Measurements from ENCODE around the gene PIGQ.

Gene PIGQ

DNA sequence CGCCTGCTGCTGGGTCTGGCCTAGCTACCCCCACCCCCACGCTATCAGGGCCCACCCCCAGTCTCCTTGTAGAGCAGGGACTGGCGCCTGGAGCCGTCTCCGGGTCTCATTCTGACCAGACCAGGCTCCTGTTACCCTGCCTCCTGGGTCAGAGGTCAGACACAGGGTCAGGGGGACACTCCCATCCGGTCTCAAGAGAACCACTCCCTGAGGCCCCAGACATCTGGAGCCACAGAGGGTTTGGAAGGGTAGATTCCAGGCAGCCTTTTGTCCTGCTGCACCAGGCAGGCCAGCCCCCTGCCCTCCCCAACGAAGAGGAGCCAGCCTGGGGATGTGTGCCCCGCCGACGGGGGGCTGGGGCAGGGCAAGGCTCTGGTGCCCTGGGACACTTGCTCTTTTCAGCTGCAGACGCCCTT, 60.1 kb downstream of the PIGQ start:
- H3K4me2 ChIP-seq (ENCODE audit: low read length): no peak overlapping the region
- H3K9ac ChIP-seq (ENCODE audit: low read length): no peak overlapping the region
- no peak for TF ChIP-seq CTCF (IDR thresholded peaks at IDR 0.05; ENCODE audit: low read depth, low read length)
- TF ChIP-seq EZH2phosphoT487 (IDR thresholded peaks at IDR 0.05; ENCODE audit: low read depth): no peak
- H3K4me3 ChIP-seq (ENCODE audit: low read length): no peak overlapping the region
- peaks cover 6% of the 10 kb centered on the region; the same call in 1 of the 2 replicates for H4K20me1 ChIP-seq (ENCODE audit: insufficient read depth, low read length)
- H3K27me3 ChIP-seq (ENCODE audit: low read depth, low read length): no peaks in the 10 kb centered on the region
- H3K27ac ChIP-seq (ENCODE audit: low read length): no peak overlapping the region
- H2AFZ ChIP-seq (ENCODE audit: low read depth, low read length): no peak overlapping the region
- no peaks in the 10 kb centered on the region for H3K9me3 ChIP-seq (ENCODE audit: insufficient read depth, low read length)
- H3K79me2 ChIP-seq (ENCODE audit: low read length): peaks cover 3% of the 10 kb centered on the region
- H3K4me1 ChIP-seq (ENCODE audit: low read length): peaks cover 3% of the 10 kb centered on the region
- H3K36me3 ChIP-seq (replicated peaks; ENCODE audit: low read depth, low read length): peaks cover 12% of the 10 kb centered on the region

DNA sequence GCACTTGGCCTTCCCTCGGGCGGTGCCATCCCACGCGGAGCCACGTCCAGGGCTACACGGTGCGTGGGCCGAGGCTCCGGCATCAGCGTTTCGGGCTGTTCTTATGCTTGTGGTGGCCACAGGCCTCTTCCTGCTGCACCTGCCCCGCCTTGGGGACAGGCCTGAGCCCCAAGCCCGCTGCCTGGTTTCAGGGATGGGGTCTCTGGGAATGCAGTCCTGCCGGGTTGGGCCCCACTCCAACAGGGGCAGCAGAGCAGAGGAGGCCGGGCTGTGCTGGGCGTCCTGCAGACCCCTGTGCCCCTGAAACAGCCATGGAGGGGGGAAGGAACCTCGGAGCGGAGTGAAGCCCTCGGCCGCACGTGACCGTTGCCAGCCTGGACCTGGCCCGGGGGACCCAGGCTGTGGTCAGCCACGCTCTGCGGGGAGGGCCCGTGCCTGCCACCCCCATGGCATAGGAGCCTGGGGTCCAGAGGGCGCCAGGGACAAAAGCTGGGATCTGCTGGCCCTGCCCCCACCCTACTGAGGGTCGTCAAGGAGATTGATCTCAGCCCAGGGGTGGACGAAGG, 60.6 kb downstream of the PIGQ start:
- Histone ChIP-seq H3K9me3 (ENCODE audit: insufficient read depth, low read length) (no peaks in the 10 kb centered on the region), H3K36me3 (replicated peaks; ENCODE audit: low read depth, low read length) (peaks cover 12% of the 10 kb centered on the region), H2AFZ (ENCODE audit: low read depth, low read length) (no peak overlapping the region), H3K27ac (ENCODE audit: low read length) (no peak overlapping the region), H3K4me2 (ENCODE audit: low read length) (no peak overlapping the region), H3K4me1 (ENCODE audit: low read length) (peaks cover 7% of the 10 kb centered on the region), H3K27me3 (ENCODE audit: low read depth, low read length) (no peaks in the 10 kb centered on the region), H3K4me3 (ENCODE audit: low read length) (no peak overlapping the region), H3K79me2 (ENCODE audit: low read length) (peaks cover 8% of the 10 kb centered on the region), H4K20me1 (ENCODE audit: insufficient read depth, low read length) (peaks cover 10% of the 10 kb centered on the region; the same call in 1 of the 2 replicates), H3K9ac (ENCODE audit: low read length) (no peak overlapping the region)
- TF ChIP-seq CTCF (IDR thresholded peaks at IDR 0.05; ENCODE audit: low read depth, low read length) (no peak), EZH2phosphoT487 (IDR thresholded peaks at IDR 0.05; ENCODE audit: low read depth) (no peak)

GRCh38 chr16:630815-631405, 61.1 kb downstream of the PIGQ start, which contains the start of gene WFIKKN1:
TSS of gene WFIKKN1 (plus strand) at chr16:630985. CDS start at chr16:631254, 269 bp downstream.
- peaks cover 10% of the 10 kb centered on the region; the same call in 1 of the 2 replicates for H4K20me1 ChIP-seq (ENCODE audit: insufficient read depth, low read length)
- TF ChIP-seq EZH2phosphoT487 (IDR thresholded peaks at IDR 0.05; ENCODE audit: low read depth) (no peak), CTCF (IDR thresholded peaks at IDR 0.05; ENCODE audit: low read depth, low read length) (no peak)
- no peak within 1 kb of the TSS for H3K9ac ChIP-seq (ENCODE audit: low read length)
- H3K4me2 ChIP-seq (ENCODE audit: low read length): no peak within 1 kb of the TSS
- no peak within 1 kb of the TSS for H3K27ac ChIP-seq (ENCODE audit: low read length)
- H3K36me3 ChIP-seq (replicated peaks; ENCODE audit: low read depth, low read length): peaks cover 12% of the 10 kb centered on the region
- H3K9me3 ChIP-seq (ENCODE audit: insufficient read depth, low read length): no peaks in the 10 kb centered on the region
- H3K27me3 ChIP-seq (ENCODE audit: low read depth, low read length): no peaks in the 10 kb centered on the region
- no peak within 1 kb of the TSS for H2AFZ ChIP-seq (ENCODE audit: low read depth, low read length)
- H3K4me3 ChIP-seq (ENCODE audit: low read length): no peak within 1 kb of the TSS
- H3K4me1 ChIP-seq (ENCODE audit: low read length): peaks cover 7% of the 10 kb centered on the region
- peaks cover 14% of the 10 kb centered on the region for H3K79me2 ChIP-seq (ENCODE audit: low read length)

DNA sequence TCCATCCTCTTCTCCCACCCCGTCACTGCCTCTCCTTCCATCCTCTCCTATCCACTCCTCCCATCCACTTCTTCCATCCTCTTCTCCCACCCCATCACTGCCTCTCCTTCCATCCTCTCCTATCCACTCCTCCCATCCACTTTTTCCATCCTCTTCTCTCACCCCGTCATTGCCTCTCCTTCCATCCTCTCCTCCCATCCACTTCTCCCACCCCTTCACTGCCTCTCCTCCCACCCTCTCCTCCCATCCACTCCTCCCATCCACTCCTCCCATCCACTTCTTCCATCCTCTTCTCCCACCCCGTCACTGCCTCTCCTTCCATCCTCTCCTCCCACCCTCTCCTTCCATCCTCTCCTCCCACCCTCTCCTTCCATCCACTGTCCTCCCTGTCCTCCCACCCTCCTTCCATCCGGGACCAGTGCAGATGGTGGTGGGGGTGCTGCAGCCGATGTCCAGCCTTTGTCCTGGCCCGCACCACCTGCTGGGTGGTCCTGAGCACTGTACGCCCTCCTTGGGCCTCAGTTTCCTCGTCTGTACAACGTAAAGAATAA, 62.1 kb downstream of the PIGQ start:
- Histone ChIP-seq H3K4me2 (ENCODE audit: low read length) (no peak overlapping the region), H3K36me3 (replicated peaks; ENCODE audit: low read depth, low read length) (peaks cover 12% of the 10 kb centered on the region), H3K9me3 (ENCODE audit: insufficient read depth, low read length) (no peaks in the 10 kb centered on the region), H3K9ac (ENCODE audit: low read length) (no peak overlapping the region), H3K79me2 (ENCODE audit: low read length) (peaks cover 16% of the 10 kb centered on the region), H3K4me3 (ENCODE audit: low read length) (no peak overlapping the region), H3K27ac (ENCODE audit: low read length) (no peak overlapping the region), H3K27me3 (ENCODE audit: low read depth, low read length) (no peaks in the 10 kb centered on the region), H4K20me1 (ENCODE audit: insufficient read depth, low read length) (peaks cover 10% of the 10 kb centered on the region; the same call in 1 of the 2 replicates), H2AFZ (ENCODE audit: low read depth, low read length) (no peak overlapping the region), H3K4me1 (ENCODE audit: low read length) (peaks cover 7% of the 10 kb centered on the region)
- no peak for TF ChIP-seq CTCF (IDR thresholded peaks at IDR 0.05; ENCODE audit: low read depth, low read length)
- no peak for TF ChIP-seq EZH2phosphoT487 (IDR thresholded peaks at IDR 0.05; ENCODE audit: low read depth)
